ENCODE measurements around the gene SLC22A23.

SLC22A23 gene

DNA sequence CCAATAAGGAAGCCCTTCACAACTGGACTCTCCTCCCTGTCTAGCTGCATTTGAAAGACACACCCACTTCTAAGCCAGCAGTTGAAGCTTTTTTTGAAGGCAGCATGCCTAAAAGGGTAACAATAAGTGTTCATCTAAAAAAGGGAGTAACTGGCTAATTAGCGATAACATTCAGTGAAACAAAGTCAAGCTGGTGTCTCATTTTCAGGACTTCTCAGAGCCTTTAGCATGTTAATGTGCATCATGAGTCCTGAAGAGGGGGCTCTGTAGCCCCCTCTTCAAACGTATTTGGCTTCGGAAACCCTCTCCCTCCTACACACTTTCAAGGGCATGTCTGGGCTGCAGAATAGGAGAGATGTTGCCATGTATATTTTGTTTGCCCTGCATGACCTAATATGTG, 28.1 kb downstream of the SLC22A23 start:
- H3K9me3 ChIP-seq (ENCODE audit: control insufficient read depth, insufficient read depth, low read depth, low read length), result no peaks in the 10 kb centered on the region
- CTCF ChIA-PET, result interaction anchor here (0.6 to 1.8 kb wide), 4 partner anchors 11 to 550 kb away, joined by 3 to 4 read pairs (median 3); no protein-coding TSS in a partner anchor

DNA sequence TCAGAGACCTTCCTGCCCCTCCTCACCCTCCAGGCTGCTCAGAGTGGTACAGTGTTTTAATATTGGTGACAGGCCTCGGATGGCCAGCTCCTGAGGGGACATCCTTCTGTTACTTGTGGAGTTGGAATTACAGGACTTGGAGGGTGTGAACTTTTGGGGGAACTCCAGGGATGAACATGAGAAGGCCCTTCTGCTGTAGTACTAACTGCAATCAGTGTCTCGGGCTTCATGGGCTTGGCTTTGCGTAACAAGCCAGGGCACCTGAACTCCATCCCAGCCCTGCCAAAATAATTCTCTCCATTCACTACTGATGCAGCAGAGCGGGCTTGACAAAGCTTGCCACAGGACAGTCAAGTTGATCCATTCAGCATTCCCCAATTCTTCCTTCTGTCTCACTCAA, 28.6 kb downstream of the SLC22A23 start:
- CTCF ChIA-PET, result interaction anchor here (0.6 to 2.7 kb wide), 6 partner anchors 12 to 551 kb away, joined by 3 to 14 read pairs (median 4); no protein-coding TSS in a partner anchor
- Histone ChIP-seq H3K27ac (ENCODE audit: extremely low read depth, low read depth, low read length) (no peak overlapping the region), H3K36me3 (ENCODE audit: control insufficient read depth in 2 of 2, insufficient read depth in 1 of 2, low read length in 2 of 2) (no peaks in the 10 kb centered on the region), H3K4me1 (ENCODE audit: control insufficient read depth, insufficient read depth, low read length) (peaks cover 15% of the 10 kb centered on the region), H3K4me3 (ENCODE audit: low read depth, low read length) (no peak overlapping the region), H3K9me3 (ENCODE audit: control insufficient read depth, insufficient read depth, low read depth, low read length) (no peaks in the 10 kb centered on the region)
- no peak for TF ChIP-seq ZNF571 (tag by site-specific recombination; IDR thresholded peaks at IDR 0.05)
- no peak for TF ChIP-seq ZNF324 (tag by site-specific recombination; IDR thresholded peaks at IDR 0.05)
- TF ChIP-seq ZNF596 (tag by site-specific recombination; IDR thresholded peaks at IDR 0.05), result no peak
- no peak for TF ChIP-seq SP7 (tag by site-specific recombination; IDR thresholded peaks at IDR 0.05)
- no peak for TF ChIP-seq ZNF184 (tag by site-specific recombination; IDR thresholded peaks at IDR 0.05)
- no peak for TF ChIP-seq ZNF169 (tag by site-specific recombination; IDR thresholded peaks at IDR 0.05)
- no peak for TF ChIP-seq ZNF133 (tag by site-specific recombination; IDR thresholded peaks at IDR 0.05)
- no peak for TF ChIP-seq ZNF776 (tag by site-specific recombination; IDR thresholded peaks at IDR 0.05; ENCODE audit: borderline replicate concordance)
- TF ChIP-seq ZNF146 (tag by site-specific recombination; IDR thresholded peaks at IDR 0.05), result no peak
- POLR2A ChIA-PET, result no interaction called here

More for the DNA sequence above, 28.1 kb downstream of the SLC22A23 start:
- no peaks in the 10 kb centered on the region for H3K36me3 ChIP-seq (ENCODE audit: control insufficient read depth in 2 of 2, insufficient read depth in 1 of 2, low read length in 2 of 2)
- TF ChIP-seq WT1 (tag by site-specific recombination; IDR thresholded peaks at IDR 0.05), result 0 out of 2 replicates have a peak, but pooled peaks have one; percentile 15
- peak; percentile 96 for TF ChIP-seq ZNF239 (tag by site-specific recombination; IDR thresholded peaks at IDR 0.05)
- TF ChIP-seq, protein P1, sequence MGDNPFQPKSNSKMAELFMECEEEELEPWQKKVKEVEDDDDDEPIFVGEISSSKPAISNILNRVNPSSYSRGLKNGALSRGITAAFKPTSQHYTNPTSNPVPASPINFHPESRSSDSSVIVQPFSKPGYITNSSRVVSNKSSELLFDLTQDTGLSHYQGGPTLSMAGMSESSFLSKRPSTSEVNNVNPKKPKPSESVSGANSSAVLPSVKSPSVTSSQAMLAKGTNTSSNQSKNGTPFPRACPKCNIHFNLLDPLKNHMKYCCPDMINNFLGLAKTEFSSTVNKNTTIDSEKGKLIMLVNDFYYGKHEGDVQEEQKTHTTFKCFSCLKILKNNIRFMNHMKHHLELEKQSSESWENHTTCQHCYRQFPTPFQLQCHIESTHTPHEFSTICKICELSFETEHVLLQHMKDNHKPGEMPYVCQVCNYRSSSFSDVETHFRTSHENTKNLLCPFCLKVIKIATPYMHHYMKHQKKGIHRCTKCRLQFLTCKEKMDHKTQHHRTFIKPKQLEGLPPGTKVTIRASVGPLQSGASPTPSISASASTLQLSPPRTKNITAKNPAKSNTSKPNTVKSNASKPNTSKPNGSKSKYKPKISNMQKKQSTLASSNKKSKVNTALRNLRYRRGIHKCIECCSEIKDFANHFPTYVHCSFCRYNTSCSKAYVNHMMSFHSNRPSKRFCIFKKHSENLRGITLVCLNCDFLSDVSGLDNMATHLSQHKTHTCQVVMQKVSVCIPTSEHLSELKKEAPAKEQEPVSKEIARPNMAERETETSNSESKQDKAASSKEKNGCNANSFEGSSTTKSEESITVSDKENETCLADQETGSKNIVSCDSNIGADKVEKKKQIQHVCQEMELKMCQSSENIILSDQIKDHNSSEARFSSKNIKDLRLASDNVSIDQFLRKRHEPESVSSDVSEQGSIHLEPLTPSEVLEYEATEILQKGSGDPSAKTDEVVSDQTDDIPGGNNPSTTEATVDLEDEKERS (tag by site-specific recombination; IDR thresholded peaks at IDR 0.05), result no peak
- TF ChIP-seq ZNF658 (tag by site-specific recombination; IDR thresholded peaks at IDR 0.05), result no peak
- no peak for TF ChIP-seq ZSCAN30 (tag by site-specific recombination; IDR thresholded peaks at IDR 0.05)
- TF ChIP-seq ZNF791 (tag by site-specific recombination; IDR thresholded peaks at IDR 0.05), result no peak
- H3K4me1 ChIP-seq (ENCODE audit: control insufficient read depth, insufficient read depth, low read length), result peaks cover 15% of the 10 kb centered on the region
- no peak overlapping the region for H3K4me3 ChIP-seq (ENCODE audit: low read depth, low read length)
- no peak overlapping the region for H3K27ac ChIP-seq (ENCODE audit: extremely low read depth, low read depth, low read length)
- POLR2A ChIA-PET, result no interaction called here

DNA sequence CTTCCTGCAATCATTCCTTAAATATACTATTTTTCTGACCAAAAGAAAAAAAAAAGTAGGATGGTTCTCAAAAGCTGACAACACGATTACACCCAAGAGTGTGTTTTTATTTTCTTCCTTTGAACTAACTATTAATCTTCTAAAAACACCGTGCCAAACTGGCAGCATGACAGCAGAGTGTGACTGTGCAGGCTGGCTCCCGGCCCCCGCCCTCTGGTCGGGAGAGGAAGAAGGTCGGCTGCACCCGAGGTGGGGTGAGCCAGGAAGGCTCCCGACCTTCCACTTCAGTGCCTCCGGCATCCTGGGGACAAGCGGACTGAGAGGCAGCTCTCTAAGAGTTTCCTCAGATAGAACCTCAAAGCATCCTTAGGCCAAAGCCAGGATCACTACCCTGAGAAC, 29.2 kb downstream of the SLC22A23 start:
- Histone ChIP-seq H3K9me3 (ENCODE audit: control insufficient read depth, insufficient read depth, low read depth, low read length) (no peaks in the 10 kb centered on the region), H3K4me3 (ENCODE audit: low read depth, low read length) (no peak overlapping the region), H3K36me3 (ENCODE audit: control insufficient read depth in 2 of 2, insufficient read depth in 1 of 2, low read length in 2 of 2) (no peaks in the 10 kb centered on the region), H3K27ac (ENCODE audit: extremely low read depth, low read depth, low read length) (no peak overlapping the region), H3K4me1 (ENCODE audit: control insufficient read depth, insufficient read depth, low read length) (peaks cover 20% of the 10 kb centered on the region)
- CTCF ChIA-PET, result interaction anchor here (0.7 to 2.7 kb wide), 7 partner anchors 12 to 551 kb away, joined by 3 to 14 read pairs (median 3); no protein-coding TSS in a partner anchor
- POLR2A ChIA-PET, result no interaction called here
- TF ChIP-seq ZIC2 (tag by site-specific recombination; IDR thresholded peaks at IDR 0.05) (no peak), ZNF211 (tag by site-specific recombination; IDR thresholded peaks at IDR 0.05; ENCODE audit: low read depth) (no peak), ZNF629 (tag by site-specific recombination; IDR thresholded peaks at IDR 0.05) (no peak), ZNF501 (tag by site-specific recombination; IDR thresholded peaks at IDR 0.05) (no peak), EGR2 (tag by site-specific recombination; IDR thresholded peaks at IDR 0.05; ENCODE audit: low read depth) (no peak), ZNF677 (tag by site-specific recombination; IDR thresholded peaks at IDR 0.05) (no peak), ZNF239 (tag by site-specific recombination; IDR thresholded peaks at IDR 0.05) (no peak), HOXD13 (CRISPR knock-in tag; IDR thresholded peaks at IDR 0.05; ENCODE audit: borderline replicate concordance) (no peak)
- TF ChIP-seq, protein P2, sequence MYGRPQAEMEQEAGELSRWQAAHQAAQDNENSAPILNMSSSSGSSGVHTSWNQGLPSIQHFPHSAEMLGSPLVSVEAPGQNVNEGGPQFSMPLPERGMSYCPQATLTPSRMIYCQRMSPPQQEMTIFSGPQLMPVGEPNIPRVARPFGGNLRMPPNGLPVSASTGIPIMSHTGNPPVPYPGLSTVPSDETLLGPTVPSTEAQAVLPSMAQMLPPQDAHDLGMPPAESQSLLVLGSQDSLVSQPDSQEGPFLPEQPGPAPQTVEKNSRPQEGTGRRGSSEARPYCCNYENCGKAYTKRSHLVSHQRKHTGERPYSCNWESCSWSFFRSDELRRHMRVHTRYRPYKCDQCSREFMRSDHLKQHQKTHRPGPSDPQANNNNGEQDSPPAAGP (tag by site-specific recombination; IDR thresholded peaks at IDR 0.05), result no peak
- TF ChIP-seq, protein P3, sequence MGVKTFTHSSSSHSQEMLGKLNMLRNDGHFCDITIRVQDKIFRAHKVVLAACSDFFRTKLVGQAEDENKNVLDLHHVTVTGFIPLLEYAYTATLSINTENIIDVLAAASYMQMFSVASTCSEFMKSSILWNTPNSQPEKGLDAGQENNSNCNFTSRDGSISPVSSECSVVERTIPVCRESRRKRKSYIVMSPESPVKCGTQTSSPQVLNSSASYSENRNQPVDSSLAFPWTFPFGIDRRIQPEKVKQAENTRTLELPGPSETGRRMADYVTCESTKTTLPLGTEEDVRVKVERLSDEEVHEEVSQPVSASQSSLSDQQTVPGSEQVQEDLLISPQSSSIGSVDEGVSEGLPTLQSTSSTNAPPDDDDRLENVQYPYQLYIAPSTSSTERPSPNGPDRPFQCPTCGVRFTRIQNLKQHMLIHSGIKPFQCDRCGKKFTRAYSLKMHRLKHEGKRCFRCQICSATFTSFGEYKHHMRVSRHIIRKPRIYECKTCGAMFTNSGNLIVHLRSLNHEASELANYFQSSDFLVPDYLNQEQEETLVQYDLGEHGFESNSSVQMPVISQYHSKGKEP (tag by site-specific recombination; IDR thresholded peaks at IDR 0.05), result no peak
